Esophagus squamous epithelium (tissue), 5 donors: ENCODE results near the gene FOXO3. TPM values are rescaled to one million over a fixed set of nuclear protein-coding genes. Genes with fewer than 3 reads are reported as not detected.
A peak's percentile ranks its signal among the peaks of the same experiment; 100 is the strongest.

ENCODE experiments used
- DNase-seq: peaks from one replicate; lab custom pipeline; 2025; lab: John Stamatoyannopoulos, UW
- H3K27ac ChIP-seq, 4 donors: fragments of 200-600 bp; sonication (generic); one replicate each; pipeline ENCODE4 v1.5.1; 2016 to 2019; ENCODE audit warnings: mild to moderate bottlenecking in 1 of 4
- H3K27me3 ChIP-seq, 4 donors: fragments of 200-600 bp; sonication (generic); 1 replicate in 3 of 4; 2 replicates in 1 of 4; pipeline versions ENCODE4 v1.5.1 to v1.6.0; 2017 to 2021; ENCODE audit warnings: antibody characterized with exemption in 1 of 4
- H3K36me3 ChIP-seq, 3 donors: fragments of 200-600 bp; sonication (generic); one replicate each; pipeline ENCODE4 v1.5.1; 2016 to 2019
- H3K4me1 ChIP-seq, 3 donors: fragments of 200-600 bp; sonication (generic); one replicate each; pipeline ENCODE4 v1.5.1; 2017 to 2019
- H3K4me3 ChIP-seq, 4 donors: fragments of 200-600 bp; sonication (generic); 1 replicate in 3 of 4; 2 replicates in 1 of 4; pipeline ENCODE4 v1.5.1; 2016 to 2019; ENCODE audit warnings: mild to moderate bottlenecking in 2 of 4, moderate library complexity in 1 of 4
- H3K9me3 ChIP-seq, 3 donors: fragments of 200-600 bp; sonication (generic); one replicate each; pipeline ENCODE4 v1.5.1; 2016 to 2019
- CTCF ChIP-seq, 6 experiments: fragments of 450-650 bp in 4 of 6; fragments of 200-600 bp in 2 of 6; sonication (generic) in 2 of 6; IDR thresholded peaks; one replicate each; pipeline ENCODE4 v1.5.1; 2016 to 2019; ENCODE audit warnings: antibody characterized with exemption in 6 of 6, mild to moderate bottlenecking in 4 of 6, moderate library complexity in 4 of 6
- POLR2A ChIP-seq, 4 donors: fragments of 450-650 bp; IDR thresholded peaks; one replicate each; pipeline ENCODE4 v1.6.1; 2017; ENCODE audit warnings: antibody characterized with exemption in 4 of 4, mild to moderate bottlenecking in 4 of 4, moderate library complexity in 3 of 4
- whole genome bisulfite sequencing, 2 donors: methylation state at CpG; one replicate each; pipeline ENCODE4 v1.1.5; 2018; 5-methylcytosine and 5-hydroxymethylcytosine counted together
- intact Hi-C: fragments of 100-400 bp; cut with DNase I; formaldehyde crosslinking; loops from one replicate; pipeline ENCODE4 v1.15.0; 2022
- total RNA-seq, 4 donors: library from RNA; depleted of rRNA; stranded (reverse); fragments of >200 nt; gene quantifications; one replicate each; pipeline ENCODE4 v1.1.0, GENCODE V29; 2016
- donor health status: DM: yes; HTN: yes; CAD: no.

Gene FOXO3
- total RNA-seq, 4 donors from 2014 or later, result 30.3 to 80.7 (median 34.3) TPM

GRCh38 chr6:108667993-108668392, 107.3 kb downstream of the FOXO3 start:
- Histone ChIP-seq H3K4me1 (peaks cover 0 to 55% (median 27%) of the 10 kb centered on the region in 3 donors), H3K27me3 (no peaks in the 10 kb centered on the region), H3K36me3 (peaks cover 0 to 60% (median 6%) of the 10 kb centered on the region in 3 donors), H3K27ac (no peak overlapping the region), H3K4me3 (no peak overlapping the region), H3K9me3 (no peaks in the 10 kb centered on the region)
- intact Hi-C loops, result no loop called here
- no peak for DNase-seq
- WGBS, 2 donors, result 53 to 63% methylated on average over 7 of the region's 7 CpGs
- TF ChIP-seq POLR2A (IDR thresholded peaks at IDR 0.05) (no peak), CTCF (IDR thresholded peaks at IDR 0.05) (no peak)

- no peak for DNase-seq
- H3K27me3 ChIP-seq, result no peaks in the 10 kb centered on the region
- peaks cover 0 to 72% (median 37%) of the 10 kb centered on the region in 3 donors for H3K4me1 ChIP-seq
- no peak overlapping the region for H3K27ac ChIP-seq
- WGBS, 2 donors, result 88 to 100% methylated on average over 1 of the region's 1 CpG
- H3K9me3 ChIP-seq, result no peaks in the 10 kb centered on the region
- no peak for TF ChIP-seq CTCF (IDR thresholded peaks at IDR 0.05)
- no peak for TF ChIP-seq POLR2A (IDR thresholded peaks at IDR 0.05)
- H3K36me3 ChIP-seq, result peaks cover 0 to 48% (median 0%) of the 10 kb centered on the region in 3 donors
- H3K4me3 ChIP-seq, result no peak overlapping the region
- intact Hi-C loops, result no loop called here
Measured at GRCh38 chr6:108669673-108670072, 109.0 kb downstream of the FOXO3 start.

- no peak for TF ChIP-seq CTCF (IDR thresholded peaks at IDR 0.05)
- TF ChIP-seq POLR2A (IDR thresholded peaks at IDR 0.05), result no peak
- Histone ChIP-seq H3K27ac (no peak overlapping the region), H3K9me3 (no peaks in the 10 kb centered on the region), H3K4me3 (no peak overlapping the region), H3K4me1 (peaks cover 8 to 87% (median 47%) of the 10 kb centered on the region in 3 donors), H3K36me3 (peaks cover 0 to 33% (median 0%) of the 10 kb centered on the region in 3 donors), H3K27me3 (no peaks in the 10 kb centered on the region)
- DNase-seq, result no peak
- intact Hi-C loops, result no loop called here
- WGBS, 2 donors, result 14 to 40% methylated on average over 1 of the region's 2 CpGs
Measured at GRCh38 chr6:108671175-108671574, 110.5 kb downstream of the FOXO3 start.

GRCh38 chr6:108671790-108672189, 111.1 kb downstream of the FOXO3 start:
- whole genome bisulfite sequencing, 2 donors, result 78 to 87% methylated on average over 3 of the region's 4 CpGs
- H3K27me3 ChIP-seq, result no peaks in the 10 kb centered on the region
- H3K9me3 ChIP-seq, result no peaks in the 10 kb centered on the region
- H3K4me3 ChIP-seq, result no peak overlapping the region
- no peak overlapping the region for H3K27ac ChIP-seq
- no peak for TF ChIP-seq POLR2A (IDR thresholded peaks at IDR 0.05)
- no peak for TF ChIP-seq CTCF (IDR thresholded peaks at IDR 0.05)
- H3K4me1 ChIP-seq, result peaks cover 8 to 92% (median 51%) of the 10 kb centered on the region in 3 donors
- H3K36me3 ChIP-seq, result peaks cover 0 to 27% (median 0%) of the 10 kb centered on the region in 3 donors
- DNase-seq, result no peak
- intact Hi-C loops, result no loop called here

GRCh38 chr6:108672641-108673040, 111.9 kb downstream of the FOXO3 start:
- peaks cover 0 to 23% (median 0%) of the 10 kb centered on the region in 3 donors for H3K36me3 ChIP-seq
- DNase-seq, result no peak
- peak overlapping the region in 1 of 4 donors; percentile 31 for H3K27ac ChIP-seq
- H3K4me1 ChIP-seq, result peaks cover 8 to 92% (median 56%) of the 10 kb centered on the region in 3 donors
- no peaks in the 10 kb centered on the region for H3K9me3 ChIP-seq
- intact Hi-C loops, result no loop called here
- WGBS, 2 donors, result 67 to 78% methylated on average over 3 of the region's 3 CpGs
- H3K27me3 ChIP-seq, result no peaks in the 10 kb centered on the region
- TF ChIP-seq POLR2A (IDR thresholded peaks at IDR 0.05) (no peak), CTCF (IDR thresholded peaks at IDR 0.05) (no peak)
- no peak overlapping the region for H3K4me3 ChIP-seq
